Measurements from ENCODE around the gene BRINP3.
"Not testable (repeated sequence)": the region's sequence is repeated elsewhere in the genome, so short reads cannot be mapped to it uniquely, and the experiment has no call there.

The BRINP3 gene

DNA sequence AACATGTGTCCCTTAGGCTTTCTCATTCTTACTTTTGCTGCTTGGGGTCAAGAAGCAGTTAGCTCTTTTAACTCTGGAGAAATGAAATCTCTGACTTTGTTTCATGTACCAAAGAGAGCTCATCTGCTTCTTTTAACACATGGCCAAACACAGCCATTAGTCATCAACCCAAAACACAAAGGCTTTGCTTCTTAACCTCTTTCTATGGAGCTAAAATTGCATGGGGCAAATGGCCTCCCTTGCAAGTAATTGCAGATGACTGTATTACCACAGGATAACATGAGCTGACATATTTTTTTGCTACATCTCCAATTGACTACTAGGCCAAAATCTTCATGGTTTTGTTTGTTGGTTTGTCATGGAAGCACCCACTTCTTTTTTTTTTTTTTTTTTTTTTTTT is 300.9 kb downstream of the BRINP3 start:
- no peak for DNase-seq

DNA sequence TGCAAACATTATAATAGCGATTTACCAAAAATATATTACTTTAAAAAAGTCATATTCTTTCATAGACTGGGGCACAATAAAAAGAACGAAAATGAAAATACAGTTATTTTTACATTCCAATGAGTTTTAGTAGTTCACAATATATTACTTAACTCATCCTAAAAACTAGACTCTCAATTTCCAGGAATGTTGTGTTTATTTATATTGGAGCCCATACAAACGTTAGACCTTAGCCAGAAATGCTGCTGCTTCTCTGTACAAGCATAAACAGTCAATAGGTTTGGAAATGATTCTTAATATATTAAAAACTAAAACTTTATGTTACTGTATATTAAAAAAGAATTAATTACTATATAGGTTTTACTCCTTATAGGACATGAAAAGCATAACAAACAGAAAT is 302.3 kb downstream of the BRINP3 start:
- no peak for DNase-seq

DNA sequence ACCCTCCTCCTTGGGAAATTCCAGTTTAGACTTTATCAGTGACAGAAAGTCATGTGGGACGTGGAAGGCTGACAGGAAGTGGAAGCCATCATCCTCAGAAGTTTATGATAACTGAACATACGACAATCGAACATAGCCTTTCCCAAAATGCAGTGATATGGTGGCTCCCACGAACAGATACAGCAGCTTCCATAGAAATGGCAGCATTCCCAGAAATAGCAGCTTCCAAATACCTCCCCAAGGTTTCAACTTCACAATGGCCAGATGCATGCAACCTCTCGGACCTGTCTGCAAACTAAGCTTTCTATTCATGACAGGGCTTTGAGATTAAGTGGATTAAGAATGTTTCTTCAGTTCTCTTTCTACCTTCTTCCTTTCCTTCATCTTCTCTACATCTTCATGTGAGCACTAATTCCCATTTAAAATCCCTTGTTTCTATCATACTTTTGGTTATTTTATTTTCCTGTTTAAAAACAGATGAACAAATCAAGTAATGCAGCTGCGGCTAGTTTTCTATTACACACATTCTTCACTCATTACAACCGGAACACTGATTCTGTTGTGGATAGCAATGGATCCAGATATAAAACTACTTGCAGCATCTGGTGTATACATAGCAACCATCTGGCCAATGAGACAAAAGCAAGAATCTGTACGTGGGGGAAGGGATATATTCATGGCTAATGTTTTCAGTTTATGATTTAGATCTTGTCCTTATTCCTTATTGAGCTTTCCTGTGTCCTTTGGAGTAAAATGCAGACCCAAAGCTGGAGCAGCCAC is 304.8 kb downstream of the BRINP3 start:
- no peak for DNase-seq

DNA sequence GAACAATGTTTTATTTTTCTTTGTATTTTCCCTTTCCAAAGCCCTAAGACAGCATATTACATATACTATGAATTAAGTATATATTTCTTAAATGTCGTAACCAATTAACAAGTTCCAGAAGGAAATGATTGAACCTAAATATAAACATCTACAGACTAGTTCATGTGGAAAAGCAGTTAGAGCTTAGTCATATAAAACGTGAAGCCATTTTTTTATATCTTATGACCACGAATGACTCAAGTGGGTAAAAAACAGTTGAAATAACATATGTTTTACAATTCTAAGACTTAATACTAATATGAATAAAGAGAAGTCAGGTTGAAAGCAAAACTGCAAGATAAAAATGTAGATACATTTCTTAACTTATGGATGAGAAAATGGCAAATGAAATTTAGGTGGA is 307.3 kb downstream of the BRINP3 start:
- DNase-seq = no peak

DNA sequence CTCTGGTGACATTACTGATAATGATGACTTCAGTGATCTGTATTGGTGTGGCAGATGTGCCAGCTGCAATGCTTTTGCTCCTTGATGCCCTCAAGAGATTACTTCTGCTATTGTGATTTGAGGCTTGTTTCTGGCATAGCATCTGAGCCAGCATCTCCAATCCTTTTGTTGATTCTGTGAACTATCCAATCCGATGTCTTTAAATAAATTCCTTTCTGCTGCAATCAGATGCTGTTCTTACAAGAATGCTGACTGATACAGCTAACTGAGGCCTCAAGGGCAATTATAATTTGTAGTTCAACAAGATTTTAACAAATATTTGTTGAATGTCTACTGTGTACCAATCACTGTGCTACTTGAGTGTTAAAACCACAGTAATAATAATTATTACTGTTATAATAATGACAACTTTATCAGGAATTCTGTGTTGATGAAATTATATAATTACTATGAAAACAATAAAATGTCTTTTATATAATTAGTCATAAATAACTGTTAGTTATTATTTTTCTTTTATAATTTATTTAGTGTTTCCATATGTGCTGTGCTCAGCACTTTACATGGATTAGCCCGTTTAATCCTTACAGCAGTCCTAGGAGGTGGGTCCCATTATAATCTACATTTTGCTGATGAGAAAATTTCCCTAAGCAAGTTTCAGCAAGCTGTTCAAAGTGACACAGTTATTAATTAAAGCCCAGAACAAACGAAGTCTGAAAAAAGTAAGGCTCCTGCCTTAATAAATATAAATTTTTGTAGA is 308.2 kb downstream of the BRINP3 start:
- DNase-seq = no peak

DNA sequence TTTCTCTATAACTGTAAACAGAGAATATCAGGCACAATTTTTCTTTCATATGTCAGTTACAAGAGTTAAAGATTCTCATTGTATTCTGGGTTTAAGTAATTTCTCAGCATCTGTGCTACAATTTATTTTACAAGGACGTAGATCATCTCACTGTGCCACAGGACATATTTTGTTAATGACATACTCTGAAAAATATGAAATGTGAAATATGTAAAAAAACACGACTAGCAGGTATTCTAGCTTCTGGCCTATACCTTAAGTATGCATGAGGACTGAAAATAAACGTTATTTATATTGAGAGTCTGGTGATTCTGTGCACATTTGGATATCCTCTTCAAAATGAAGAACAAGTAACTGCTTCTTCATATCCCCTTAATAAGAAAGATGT is 308.8 kb downstream of the BRINP3 start:
- no peak for DNase-seq

DNA sequence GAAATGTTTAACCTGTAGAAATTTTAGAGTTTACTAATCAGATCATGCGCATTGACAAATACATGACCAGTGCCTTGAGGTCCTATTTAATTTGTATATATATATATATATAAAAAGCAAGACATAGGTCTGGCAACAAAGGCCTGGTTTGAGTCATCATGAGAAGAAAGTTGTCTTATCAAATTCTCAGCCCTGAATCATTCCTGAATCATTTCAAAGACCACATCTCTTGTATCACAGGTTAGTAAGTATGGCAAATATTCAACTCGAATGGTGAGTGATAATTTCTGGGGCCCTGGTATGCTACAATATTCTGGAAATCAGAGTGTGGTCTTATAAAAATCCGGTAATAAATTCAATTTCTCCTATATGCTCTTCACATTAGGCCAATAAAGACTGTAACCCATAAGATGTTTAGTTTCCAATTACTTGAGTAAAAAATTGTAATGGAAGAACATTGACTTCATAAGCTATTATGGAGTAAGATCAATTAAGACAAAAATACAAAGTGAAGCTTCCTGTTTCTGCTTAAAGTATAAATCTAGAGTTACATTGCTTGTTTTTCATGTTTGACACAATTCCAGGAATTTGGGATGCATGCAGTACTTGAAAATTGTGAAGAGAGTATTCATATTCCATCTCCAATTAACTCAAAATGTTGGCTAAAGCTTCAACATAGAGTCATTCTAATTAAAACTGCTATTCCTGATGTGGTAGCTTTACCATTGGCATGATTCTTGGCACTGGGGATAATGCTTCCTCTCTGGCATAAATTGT is 309.4 kb downstream of the BRINP3 start:
- DNase-seq = no peak

DNA sequence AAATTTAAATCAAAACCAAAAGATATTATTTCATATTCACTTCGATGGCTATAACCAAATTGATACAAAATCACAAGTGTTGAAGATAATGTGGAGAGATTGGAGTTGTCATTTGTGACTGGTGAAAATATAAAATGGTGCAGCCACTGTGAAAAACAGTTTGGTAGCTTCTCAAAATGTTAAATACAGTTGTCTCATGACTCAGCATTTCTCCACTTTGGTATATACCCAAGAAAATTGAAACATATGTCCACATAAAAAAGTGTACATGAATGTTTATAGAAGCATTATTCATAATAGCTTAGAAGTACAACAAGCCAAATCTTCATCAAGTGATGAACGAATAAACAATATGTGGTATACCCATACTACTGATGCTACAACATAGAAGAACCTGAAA is 318.5 kb downstream of the BRINP3 start:
- no peak for DNase-seq

DNA sequence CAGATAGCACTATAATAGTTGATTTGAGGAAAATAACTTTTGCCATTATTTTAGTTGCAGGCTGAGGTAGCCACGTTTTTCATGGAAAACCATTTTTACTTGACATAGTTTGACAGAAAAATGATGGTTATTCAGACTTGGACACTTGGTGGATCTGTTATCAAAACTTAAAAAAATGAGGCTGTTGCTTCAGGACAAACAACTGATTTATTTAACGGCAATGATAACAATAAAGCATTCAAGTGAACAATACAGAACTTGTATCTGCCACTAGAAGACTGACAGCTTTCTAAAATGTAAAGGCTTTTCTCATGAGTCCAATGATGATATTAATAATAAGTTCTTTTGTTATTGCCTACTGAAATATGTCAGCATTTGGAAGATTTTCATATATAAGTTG is 322.9 kb downstream of the BRINP3 start:
- DNase-seq = no peak

DNA sequence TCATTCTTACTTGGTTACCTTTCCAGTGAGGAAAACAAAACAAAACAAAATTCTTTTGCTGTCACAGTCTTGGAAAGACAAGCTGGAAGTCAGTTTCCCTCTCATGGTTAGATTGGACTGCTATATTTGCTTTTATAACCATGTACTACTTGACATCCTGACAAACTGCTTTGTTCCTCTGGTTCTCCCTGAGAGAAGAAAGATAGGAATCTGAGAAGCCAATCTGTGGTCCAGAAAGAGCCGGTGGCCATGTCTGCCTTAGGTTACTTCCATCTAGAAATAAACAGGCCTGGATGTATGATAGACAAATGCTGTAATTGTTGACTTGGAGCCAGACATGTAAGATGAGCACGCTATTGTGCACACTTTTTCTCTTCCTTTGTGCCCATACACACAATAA is 330.0 kb downstream of the BRINP3 start:
- DNase-seq = no peak

DNA sequence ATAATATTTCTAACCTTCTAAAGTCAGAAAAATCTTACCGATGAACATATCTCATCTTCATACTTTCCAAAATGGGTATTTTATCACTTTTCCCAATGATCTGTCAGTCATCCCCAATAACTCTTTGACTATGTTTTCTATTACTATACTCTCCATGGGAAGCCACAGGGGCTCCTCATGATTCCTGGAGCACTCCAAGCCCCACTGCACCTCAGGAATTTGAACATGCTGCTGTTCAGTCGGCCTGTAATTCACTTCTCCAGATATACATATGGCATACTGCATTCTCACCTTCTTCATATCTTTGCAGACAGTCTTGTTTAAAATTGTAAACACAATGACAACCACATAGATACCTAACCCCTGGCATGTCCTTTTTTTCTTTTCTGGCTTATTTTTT is 333.0 kb downstream of the BRINP3 start:
- no peak for DNase-seq

DNA sequence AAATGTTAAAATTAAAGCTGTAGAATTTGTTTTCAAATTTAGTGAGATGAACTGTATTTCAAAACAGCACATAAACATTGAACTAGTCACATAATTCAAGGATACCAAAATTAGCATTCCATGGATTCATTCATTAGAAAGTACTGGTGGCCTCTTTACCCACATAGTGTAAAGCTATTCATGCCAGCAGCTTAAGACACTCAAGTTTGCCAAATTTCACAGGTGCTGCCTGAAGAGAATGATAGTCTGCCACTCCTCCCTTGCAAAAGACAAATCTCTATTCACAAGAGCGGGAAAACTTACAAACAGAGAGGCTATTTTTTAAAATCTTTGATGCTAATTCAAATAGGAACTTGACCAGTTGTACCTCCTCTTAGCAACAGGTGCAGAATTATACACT is 337.0 kb downstream of the BRINP3 start:
- DNase-seq = no peak

DNA sequence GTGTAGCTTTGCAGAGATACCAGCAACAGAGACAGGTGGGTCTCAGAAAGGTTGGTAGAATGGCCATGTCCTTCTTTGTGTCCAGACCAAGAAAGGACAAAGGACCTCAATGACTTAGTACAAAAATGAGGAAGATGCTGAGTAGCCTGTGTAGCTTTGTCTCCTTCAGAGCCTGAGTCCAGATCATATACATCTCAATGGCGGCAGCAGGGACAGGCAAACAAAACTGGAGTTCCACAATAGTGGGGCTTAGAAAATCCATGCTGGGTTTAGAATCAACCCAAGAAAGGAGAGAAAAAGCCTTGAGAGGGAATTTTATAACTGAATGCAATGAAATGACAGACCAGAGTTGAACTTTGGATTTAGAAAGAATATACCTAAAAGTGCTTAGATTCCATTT is 339.0 kb downstream of the BRINP3 start:
- no peak for DNase-seq

DNA sequence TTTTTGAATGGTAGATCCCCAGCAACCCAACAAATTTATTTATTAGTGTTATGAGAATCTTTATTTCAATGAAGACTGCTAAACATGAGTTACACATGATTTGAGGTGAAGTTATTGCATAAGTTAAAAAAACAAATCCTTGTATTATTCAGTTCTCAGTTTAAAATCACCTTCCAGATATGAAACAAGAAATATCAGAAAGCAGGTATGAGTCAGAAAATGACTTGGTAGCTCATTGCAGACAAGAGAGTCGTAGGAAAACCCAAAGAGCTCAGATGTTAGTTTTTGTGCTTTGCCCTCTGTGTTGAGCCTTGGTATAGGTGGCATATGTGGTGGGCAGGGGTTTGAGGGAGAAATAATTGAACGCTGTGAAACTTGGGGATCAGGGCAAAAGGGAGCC is 339.4 kb downstream of the BRINP3 start:
- no peak for DNase-seq

DNA sequence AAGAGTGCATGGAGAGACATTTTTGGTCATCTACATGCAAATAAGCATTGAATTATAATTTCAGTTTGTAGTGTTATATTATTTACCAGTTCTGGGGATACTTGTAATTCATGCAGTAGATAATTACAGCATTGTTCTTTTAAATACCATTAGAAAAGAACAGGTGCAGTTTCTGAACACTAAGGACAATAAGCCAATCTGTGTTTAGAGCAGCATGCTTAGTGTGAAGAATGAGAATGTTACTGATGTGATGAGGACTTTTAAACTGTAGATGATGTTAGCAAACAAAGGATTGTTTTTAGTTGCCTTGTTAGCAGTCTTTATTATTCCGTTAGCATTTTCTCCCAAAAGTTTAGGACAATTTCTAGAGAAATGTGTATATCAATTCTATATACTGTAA is 348.3 kb downstream of the BRINP3 start:
- no peak for DNase-seq

DNA sequence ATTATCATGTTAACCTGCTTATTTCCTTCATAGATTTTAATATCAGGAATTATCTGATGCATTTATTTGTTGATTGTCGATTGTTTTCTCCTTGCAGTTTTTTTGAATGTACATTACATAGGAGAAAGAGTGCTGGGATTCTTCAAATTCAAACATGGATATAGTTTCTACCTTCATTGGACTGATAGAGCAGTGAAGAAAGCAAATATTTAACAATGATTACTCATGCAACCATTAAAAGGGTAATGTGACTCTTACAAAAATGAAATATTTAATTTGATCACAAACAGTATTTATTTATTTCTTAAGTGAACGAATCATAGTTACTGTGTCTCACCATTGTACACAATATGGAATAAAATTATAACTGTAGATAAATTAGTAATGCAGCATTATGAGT is 350.9 kb downstream of the BRINP3 start:
- DNase-seq = no peak

DNA sequence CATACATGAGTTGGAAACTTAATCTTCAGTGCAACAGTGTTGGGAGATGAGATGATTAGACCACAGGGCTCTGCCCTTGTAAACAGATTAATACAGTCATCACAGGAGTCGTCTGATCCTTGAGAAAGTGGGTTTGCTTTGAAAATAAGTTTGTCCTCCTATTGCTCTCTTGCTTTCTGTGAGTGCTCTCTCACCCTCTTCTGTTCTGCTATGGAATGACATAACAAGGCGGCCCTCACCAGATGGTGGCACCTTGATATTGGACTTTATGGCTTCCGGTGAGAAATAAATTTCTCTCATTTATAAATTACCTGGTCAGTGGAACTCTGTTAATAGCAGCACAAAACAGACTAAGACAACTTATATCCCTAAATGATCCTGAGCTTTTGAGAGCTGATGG is 353.6 kb downstream of the BRINP3 start:
- DNase-seq = no peak

DNA sequence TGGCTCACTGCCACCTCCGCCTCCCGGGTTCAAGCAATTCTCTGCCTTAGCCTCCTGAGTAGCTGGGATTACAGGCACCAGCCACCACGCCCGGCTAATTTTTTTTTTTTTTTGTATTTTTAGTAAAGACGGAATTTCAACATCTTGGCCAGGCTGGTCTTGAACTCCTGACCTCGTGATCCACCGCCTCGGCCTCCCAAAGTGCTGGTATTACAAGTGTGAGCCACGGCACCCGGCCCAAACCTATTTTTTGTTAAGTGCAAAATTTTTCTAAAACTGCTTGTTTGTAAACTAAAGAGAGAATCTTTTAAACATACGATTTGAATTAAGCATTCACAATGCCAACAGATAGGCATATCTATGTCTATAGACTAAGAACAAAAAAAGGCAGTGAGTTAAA is 357.1 kb downstream of the BRINP3 start:
- not testable (repeated sequence) for DNase-seq

DNA sequence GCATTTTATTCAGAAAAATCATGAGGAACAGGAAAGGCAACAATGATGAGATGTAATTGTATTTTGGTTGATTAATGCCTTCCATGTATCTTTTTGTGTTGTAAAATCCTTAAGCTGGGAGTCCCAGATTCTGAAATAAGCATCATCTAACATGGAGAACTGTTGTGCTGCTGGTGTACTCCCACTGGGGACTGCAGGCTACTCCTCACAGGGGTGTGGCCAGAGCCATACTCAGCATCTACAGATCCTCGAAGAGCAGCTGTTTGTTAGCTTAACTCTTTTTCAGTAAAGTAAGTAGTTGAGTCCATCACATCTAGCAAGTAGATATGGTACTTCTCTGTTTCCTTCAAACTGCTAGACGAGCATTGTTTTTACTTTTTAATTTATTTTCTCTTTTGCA is 358.0 kb downstream of the BRINP3 start:
- no peak for DNase-seq

DNA sequence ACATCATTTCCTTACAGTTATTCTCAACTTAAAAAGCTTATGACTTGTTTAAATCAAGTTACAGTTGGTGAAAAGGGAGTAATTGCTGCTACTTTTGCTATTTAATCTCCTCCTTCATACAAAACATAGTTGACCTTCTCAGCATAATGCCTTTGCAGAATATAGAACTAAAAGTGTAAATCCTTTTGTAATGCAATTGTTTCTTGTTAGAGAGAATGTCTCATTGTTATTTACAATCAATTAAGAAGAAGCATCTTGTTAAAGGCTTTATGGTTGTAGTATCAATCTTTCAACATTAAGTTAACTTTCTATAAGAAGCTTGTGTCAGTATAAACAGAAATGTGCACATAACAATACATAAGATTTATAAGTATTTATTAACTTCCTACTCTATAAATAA is 360.7 kb downstream of the BRINP3 start:
- no peak for DNase-seq

DNA sequence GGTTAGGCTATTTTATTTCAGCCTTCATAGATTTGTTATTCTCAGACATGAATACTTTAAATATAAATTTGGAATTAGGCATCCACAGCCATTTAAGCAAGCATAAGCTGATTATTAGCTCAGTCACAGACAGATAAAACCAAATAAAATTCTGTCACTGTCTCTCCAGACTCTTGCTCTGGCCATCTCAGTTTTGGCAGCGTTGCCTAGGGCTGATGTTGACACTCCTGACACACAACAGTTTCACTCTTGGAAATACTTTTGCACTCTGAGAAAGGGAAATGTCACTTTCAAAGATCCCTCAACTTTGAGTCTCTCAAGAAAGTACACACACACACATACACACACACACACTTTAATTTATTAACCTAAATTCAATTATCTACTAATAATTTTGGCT is 372.7 kb downstream of the BRINP3 start:
- no peak for DNase-seq

DNA sequence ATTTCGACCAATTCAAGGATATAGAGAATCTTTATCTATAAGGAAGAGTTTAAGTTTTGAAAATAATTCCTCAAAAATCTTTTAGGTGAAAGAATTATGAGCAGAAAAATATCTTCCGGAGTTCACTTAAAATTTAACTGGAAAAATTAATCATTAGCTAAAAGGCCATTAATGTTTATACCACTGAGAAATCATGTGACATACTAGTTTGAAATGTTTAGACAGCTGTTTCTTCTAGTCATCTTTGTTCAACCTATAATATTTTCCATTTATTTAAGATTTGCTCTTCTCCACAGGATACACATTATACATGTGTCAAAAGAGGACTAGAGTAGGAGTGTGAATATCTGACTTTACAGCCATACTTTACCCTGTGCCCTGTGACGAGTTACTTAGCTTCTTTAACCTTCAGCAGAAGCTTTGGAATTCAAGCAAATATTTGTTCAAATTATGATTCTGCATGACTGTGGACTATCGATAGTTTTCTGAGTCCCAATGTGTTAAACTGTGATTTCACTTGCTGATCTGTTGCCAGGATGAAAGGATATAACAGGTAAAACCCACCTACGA is 374.8 kb downstream of the BRINP3 start:
- DNase-seq = no peak

DNA sequence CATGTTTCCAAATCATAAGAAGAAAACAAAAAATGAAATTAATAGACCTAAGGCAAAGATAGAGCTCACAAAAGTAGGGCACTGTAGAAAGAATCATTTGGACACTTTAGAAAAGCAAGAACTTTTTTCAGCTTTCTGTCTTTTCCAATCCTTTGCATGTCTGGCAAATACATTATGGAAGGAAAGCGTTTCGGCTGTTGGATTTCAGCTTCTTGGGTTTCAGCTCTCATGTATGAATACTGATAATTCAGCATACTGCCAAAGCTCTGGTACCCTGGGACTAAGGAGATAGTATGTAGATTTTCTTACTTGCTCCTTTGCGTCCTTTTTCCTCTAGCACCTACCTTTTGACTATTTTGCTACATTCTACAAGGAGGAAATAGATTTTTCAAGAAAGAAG is 375.9 kb downstream of the BRINP3 start:
- no peak for DNase-seq

DNA sequence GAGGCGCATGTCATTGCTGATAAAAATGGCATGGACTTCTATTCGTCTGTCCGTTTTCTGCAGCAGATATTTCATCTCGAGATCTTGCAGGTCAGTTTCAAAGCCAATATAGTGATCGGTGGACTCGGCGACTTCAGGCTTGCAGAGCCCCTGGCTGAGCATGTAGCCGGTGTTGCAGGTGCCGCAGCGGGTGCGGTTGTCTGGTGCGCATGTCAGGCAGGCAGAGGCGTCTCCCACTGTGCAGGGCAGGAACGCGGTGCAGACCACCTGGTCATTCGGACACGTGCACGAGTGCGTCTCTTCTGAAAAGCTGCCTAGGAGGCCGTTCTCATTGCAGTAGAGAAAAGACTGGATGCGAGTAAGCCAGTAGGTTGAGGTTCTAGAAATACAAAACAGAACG is 378.9 kb downstream of the BRINP3 start:
- no peak for DNase-seq
